Measurements from ENCODE around the gene KDM3B. TPM values are rescaled to one million over a fixed set of nuclear protein-coding genes. Genes with fewer than 3 reads are reported as not detected.

The KDM3B gene
- total RNA-seq, 1 experiment from 2014 or later: 56.3 TPM

DNA sequence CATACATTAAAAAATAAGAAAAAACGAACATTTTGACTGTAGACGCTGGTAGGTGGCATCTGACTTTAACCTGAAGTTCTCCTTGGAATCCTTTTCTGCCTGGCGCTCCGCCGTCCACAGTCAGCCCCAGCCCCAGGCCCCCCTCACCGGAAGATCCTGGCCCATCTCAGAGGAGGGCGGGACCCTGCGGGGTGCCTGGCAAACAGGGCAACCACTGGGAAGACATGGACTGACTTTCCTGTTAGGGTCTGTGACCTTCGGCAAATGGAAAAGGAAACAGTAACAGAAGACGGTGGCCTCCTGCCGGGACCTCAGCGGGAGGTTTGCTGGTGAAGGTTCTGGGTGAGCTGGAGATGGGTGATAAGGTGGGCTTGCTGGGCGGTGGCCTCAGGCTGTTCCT is 101.1 kb downstream of the KDM3B start:
- Histone ChIP-seq H3K4me1 (ENCODE audit: low read length) (peaks cover 7% of the 10 kb centered on the region), H3K27me3 (ENCODE audit: low read length) (no peaks in the 10 kb centered on the region), H3K79me2 (ENCODE audit: low read length) (no peaks in the 10 kb centered on the region), H3K36me3 (ENCODE audit: insufficient read depth, low read length) (no peaks in the 10 kb centered on the region), H3K9me2 (replicated peaks; ENCODE audit: insufficient read depth, low read length) (no peaks in the 10 kb centered on the region), H2AFZ (ENCODE audit: low read length) (no peak overlapping the region), H3K4me3 (ENCODE audit: low read length) (no peak overlapping the region), H3K27ac (ENCODE audit: low read length) (no peak overlapping the region), H3K9ac (ENCODE audit: low read length) (no peak overlapping the region), H3K4me2 (ENCODE audit: low read depth, low read length, poor library complexity, severe bottlenecking) (no peak overlapping the region), H3K9me3 (ENCODE audit: low read length) (no peaks in the 10 kb centered on the region), H4K20me1 (ENCODE audit: insufficient read depth, low read depth, low read length) (no peaks in the 10 kb centered on the region)
- DNase-seq: peak; percentile 9

DNA sequence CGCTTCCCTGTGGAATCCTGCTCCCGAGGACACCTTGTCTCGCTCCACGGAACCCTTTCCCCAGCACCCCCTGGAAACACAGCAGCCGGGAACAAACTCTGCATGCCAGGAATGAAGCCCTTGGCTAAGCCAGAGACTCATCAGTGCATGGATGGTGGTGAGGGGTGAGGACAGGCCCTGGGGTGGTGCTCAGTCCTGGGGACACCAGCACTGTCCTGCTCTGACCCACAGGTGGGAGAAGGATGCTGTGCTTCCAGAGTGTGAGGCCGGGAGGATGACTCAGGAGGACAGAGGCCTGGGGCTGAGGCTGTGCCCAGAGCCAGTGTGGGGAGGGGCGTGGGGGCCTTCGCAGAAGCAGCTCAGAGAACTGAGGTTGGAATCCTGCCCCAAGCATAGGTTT is 101.6 kb downstream of the KDM3B start:
- no peak overlapping the region for H3K4me2 ChIP-seq (ENCODE audit: low read depth, low read length, poor library complexity, severe bottlenecking)
- H3K9ac ChIP-seq (ENCODE audit: low read length): no peak overlapping the region
- no peaks in the 10 kb centered on the region for H3K27me3 ChIP-seq (ENCODE audit: low read length)
- H3K9me3 ChIP-seq (ENCODE audit: low read length): no peaks in the 10 kb centered on the region
- no peaks in the 10 kb centered on the region for H3K9me2 ChIP-seq (replicated peaks; ENCODE audit: insufficient read depth, low read length)
- no peak overlapping the region for H3K27ac ChIP-seq (ENCODE audit: low read length)
- H3K4me3 ChIP-seq (ENCODE audit: low read length): no peak overlapping the region
- no peaks in the 10 kb centered on the region for H4K20me1 ChIP-seq (ENCODE audit: insufficient read depth, low read depth, low read length)
- H3K36me3 ChIP-seq (ENCODE audit: insufficient read depth, low read length): no peaks in the 10 kb centered on the region
- no peaks in the 10 kb centered on the region for H3K79me2 ChIP-seq (ENCODE audit: low read length)
- peak; percentile 20 for DNase-seq
- no peak overlapping the region for H2AFZ ChIP-seq (ENCODE audit: low read length)
- peaks cover 7% of the 10 kb centered on the region for H3K4me1 ChIP-seq (ENCODE audit: low read length)

DNA sequence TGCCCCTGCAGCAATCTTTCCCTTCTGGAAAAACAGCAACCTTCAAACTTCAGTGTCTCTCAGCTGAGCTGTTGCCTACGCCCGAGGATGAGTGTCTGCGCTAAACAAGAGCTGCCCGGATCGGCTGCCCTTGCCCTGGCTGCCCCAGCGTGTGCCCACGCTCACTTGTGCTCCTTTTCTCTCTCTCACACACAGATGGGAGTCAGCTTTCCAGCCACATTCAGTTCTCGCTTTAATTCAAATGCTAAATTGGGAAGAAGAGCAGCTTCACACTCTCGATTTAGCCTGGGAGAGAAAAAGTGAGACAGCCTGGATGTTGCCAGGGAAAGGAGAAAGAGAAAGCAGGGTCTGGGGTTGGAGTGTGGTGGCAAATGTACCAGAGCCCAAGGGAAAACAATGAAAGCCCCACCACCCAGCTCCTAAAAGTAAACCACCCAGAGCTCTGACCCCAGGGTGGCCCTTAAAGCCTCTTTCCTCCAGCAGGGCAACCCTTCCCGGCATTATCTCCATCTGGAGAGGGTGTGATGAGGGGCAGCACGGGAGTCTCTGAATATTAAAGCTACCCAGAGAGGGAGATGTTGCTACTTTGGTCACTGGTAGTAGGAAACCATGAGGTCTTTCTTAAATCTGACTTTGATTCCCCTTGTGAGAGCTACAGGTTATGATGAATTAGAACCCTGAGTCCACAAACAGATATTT is 102.9 kb downstream of the KDM3B start:
- no peaks in the 10 kb centered on the region for H3K36me3 ChIP-seq (ENCODE audit: insufficient read depth, low read length)
- H3K27me3 ChIP-seq (ENCODE audit: low read length): no peaks in the 10 kb centered on the region
- no peaks in the 10 kb centered on the region for H4K20me1 ChIP-seq (ENCODE audit: insufficient read depth, low read depth, low read length)
- H3K4me2 ChIP-seq (ENCODE audit: low read depth, low read length, poor library complexity, severe bottlenecking): no peak overlapping the region
- no peaks in the 10 kb centered on the region for H3K9me2 ChIP-seq (replicated peaks; ENCODE audit: insufficient read depth, low read length)
- no peak overlapping the region for H3K9ac ChIP-seq (ENCODE audit: low read length)
- no peak overlapping the region for H2AFZ ChIP-seq (ENCODE audit: low read length)
- H3K4me3 ChIP-seq (ENCODE audit: low read length): no peak overlapping the region
- no peaks in the 10 kb centered on the region for H3K79me2 ChIP-seq (ENCODE audit: low read length)
- H3K9me3 ChIP-seq (ENCODE audit: low read length): no peaks in the 10 kb centered on the region
- H3K4me1 ChIP-seq (ENCODE audit: low read length): no peaks in the 10 kb centered on the region
- no peak overlapping the region for H3K27ac ChIP-seq (ENCODE audit: low read length)
- peak; percentile 12 for DNase-seq

DNA sequence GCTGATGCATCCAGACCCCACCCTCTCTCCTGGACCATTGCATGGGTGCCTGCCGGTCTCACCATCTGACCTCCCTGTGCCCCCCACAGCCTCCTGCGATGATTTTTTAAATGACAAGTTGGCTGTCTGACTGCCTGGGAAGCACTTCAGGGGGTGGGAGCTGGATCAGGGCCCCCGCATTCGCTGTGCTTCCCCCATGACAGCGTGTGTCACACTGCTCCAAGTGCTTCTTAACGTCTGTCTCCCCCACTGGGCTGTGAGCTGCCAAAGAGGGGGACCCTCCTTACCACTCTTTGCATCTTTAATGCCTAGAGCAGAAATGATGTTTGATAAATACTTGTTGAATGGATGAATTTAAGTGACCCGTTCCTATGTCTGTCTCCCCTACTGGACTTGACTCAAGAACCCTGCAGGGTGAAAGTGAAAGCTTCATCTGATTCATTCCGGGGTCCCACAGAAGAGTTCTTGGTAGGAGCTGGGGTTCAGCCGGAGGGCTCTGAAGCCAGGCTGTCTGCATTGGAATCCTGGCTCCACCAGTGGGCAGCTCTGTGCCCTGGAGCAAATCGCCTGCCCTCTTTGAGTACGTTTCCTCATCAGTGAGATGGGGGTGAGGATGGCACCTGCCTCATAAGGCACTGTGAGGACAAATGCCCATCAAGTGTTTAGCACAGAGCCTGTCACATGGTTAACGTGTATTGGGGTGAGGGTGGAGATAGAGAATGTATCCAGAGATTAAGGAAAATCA is 105.2 kb downstream of the KDM3B start:
- H3K9me3 ChIP-seq (ENCODE audit: low read length): no peaks in the 10 kb centered on the region
- H3K9ac ChIP-seq (ENCODE audit: low read length): no peak overlapping the region
- H3K9me2 ChIP-seq (replicated peaks; ENCODE audit: insufficient read depth, low read length): no peaks in the 10 kb centered on the region
- H3K79me2 ChIP-seq (ENCODE audit: low read length): no peaks in the 10 kb centered on the region
- no peak overlapping the region for H3K4me2 ChIP-seq (ENCODE audit: low read depth, low read length, poor library complexity, severe bottlenecking)
- peak; percentile 43 for DNase-seq
- no peak overlapping the region for H3K4me3 ChIP-seq (ENCODE audit: low read length)
- H3K27ac ChIP-seq (ENCODE audit: low read length): no peak overlapping the region
- H2AFZ ChIP-seq (ENCODE audit: low read length): no peak overlapping the region
- H4K20me1 ChIP-seq (ENCODE audit: insufficient read depth, low read depth, low read length): no peaks in the 10 kb centered on the region
- H3K36me3 ChIP-seq (ENCODE audit: insufficient read depth, low read length): no peaks in the 10 kb centered on the region
- H3K27me3 ChIP-seq (ENCODE audit: low read length): no peaks in the 10 kb centered on the region
- peaks cover 2% of the 10 kb centered on the region; the same call in 1 of the 2 replicates for H3K4me1 ChIP-seq (ENCODE audit: low read length)

DNA sequence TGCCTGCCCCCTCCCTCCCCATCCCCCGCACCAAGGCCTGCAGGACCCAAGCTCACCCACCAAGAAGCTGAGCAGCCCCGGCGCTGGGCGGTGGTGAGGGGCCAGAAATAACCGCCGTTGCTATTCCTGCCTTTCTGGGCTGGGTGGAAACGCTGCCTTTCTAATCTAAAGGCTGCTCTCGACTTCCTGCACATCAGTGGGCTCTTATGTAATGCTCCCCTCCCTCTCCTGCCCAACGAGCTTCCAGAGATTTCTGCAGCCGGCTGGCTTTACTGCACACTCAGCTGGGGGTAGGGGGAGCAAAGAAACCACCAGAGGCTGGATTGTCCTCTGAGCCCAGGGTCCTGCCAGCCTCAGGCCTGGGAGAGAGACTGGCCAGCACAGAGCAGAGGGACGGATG is 105.9 kb downstream of the KDM3B start:
- H3K27ac ChIP-seq (ENCODE audit: low read length): no peak overlapping the region
- no peaks in the 10 kb centered on the region for H3K79me2 ChIP-seq (ENCODE audit: low read length)
- H3K4me2 ChIP-seq (ENCODE audit: low read depth, low read length, poor library complexity, severe bottlenecking): no peak overlapping the region
- no peaks in the 10 kb centered on the region for H3K36me3 ChIP-seq (ENCODE audit: insufficient read depth, low read length)
- no peaks in the 10 kb centered on the region for H3K27me3 ChIP-seq (ENCODE audit: low read length)
- H3K9me3 ChIP-seq (ENCODE audit: low read length): no peaks in the 10 kb centered on the region
- no peak overlapping the region for H3K4me3 ChIP-seq (ENCODE audit: low read length)
- H4K20me1 ChIP-seq (ENCODE audit: insufficient read depth, low read depth, low read length): no peaks in the 10 kb centered on the region
- no peaks in the 10 kb centered on the region for H3K9me2 ChIP-seq (replicated peaks; ENCODE audit: insufficient read depth, low read length)
- no peak overlapping the region for H2AFZ ChIP-seq (ENCODE audit: low read length)
- H3K9ac ChIP-seq (ENCODE audit: low read length): no peak overlapping the region
- peak; percentile 32 for DNase-seq
- H3K4me1 ChIP-seq (ENCODE audit: low read length): peaks cover 4% of the 10 kb centered on the region

DNA sequence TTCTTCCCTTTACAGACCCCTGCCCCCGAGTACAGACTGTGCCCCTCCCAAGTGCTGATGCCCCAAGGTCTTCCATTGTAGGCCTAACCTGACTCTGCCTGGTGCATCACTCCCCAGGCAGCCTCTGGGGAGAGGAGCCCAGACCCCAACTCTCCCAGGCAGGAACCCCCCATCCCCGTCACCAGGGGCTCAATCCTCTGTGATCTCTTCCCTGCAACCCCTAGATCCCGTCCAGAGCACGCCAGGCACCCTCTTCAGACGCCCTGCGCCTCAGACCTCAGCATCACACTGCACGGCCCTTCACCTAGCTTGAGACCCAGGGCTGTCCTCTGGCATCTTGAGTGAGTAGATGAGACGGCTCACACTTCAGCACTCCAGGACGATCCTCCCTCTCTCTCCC is 106.4 kb downstream of the KDM3B start:
- Histone ChIP-seq H3K4me3 (ENCODE audit: low read length) (no peak overlapping the region), H2AFZ (ENCODE audit: low read length) (no peak overlapping the region), H3K27ac (ENCODE audit: low read length) (no peak overlapping the region)

DNA sequence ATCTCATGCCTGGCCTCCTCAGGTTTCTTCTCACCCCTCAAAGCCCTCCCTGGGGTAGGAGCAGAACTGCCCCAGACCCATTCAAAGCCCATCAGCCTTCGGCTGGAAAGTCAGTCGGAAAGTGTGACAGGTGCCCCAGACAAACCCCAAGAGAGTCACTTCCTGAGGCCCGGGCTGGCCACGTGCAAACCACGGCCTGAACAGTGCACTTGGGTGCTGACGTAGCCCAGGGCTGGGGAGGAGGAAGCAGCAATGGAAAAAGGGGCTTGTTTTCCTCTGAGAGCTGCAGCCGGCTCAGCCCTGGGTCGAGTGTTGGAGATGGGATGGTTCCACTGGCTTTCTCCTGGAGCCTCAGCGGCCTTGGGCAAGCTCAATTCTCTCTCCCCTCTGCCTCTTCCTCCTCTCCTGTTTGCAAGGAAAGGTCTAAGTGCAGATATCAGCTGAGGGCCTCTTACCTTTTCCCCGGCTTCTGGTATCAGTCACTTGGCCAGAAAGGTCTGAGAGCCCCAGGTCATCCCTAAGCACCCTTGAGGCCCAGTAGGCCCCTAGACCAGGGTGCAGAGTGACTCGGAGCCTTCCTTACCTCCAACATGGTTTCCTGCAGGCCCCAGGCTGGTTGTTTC is 106.9 kb downstream of the KDM3B start:
- H3K9me3 ChIP-seq (ENCODE audit: low read length): no peaks in the 10 kb centered on the region
- H3K9ac ChIP-seq (ENCODE audit: low read length): 0 out of 2 replicates have a peak overlapping the region, but pooled peaks have one; percentile 13
- no peak overlapping the region for H3K27ac ChIP-seq (ENCODE audit: low read length)

More for the DNA sequence above, 106.4 kb downstream of the KDM3B start:
- Histone ChIP-seq H3K9ac (ENCODE audit: low read length) (0 out of 2 replicates have a peak overlapping the region, but pooled peaks have one; percentile 13), H3K27me3 (ENCODE audit: low read length) (no peaks in the 10 kb centered on the region), H3K79me2 (ENCODE audit: low read length) (no peaks in the 10 kb centered on the region), H3K4me1 (ENCODE audit: low read length) (peaks cover 9% of the 10 kb centered on the region), H3K36me3 (ENCODE audit: insufficient read depth, low read length) (no peaks in the 10 kb centered on the region), H3K4me2 (ENCODE audit: low read depth, low read length, poor library complexity, severe bottlenecking) (no peak overlapping the region), H3K9me3 (ENCODE audit: low read length) (no peaks in the 10 kb centered on the region), H4K20me1 (ENCODE audit: insufficient read depth, low read depth, low read length) (no peaks in the 10 kb centered on the region), H3K9me2 (replicated peaks; ENCODE audit: insufficient read depth, low read length) (no peaks in the 10 kb centered on the region)
- DNase-seq: no peak

DNA sequence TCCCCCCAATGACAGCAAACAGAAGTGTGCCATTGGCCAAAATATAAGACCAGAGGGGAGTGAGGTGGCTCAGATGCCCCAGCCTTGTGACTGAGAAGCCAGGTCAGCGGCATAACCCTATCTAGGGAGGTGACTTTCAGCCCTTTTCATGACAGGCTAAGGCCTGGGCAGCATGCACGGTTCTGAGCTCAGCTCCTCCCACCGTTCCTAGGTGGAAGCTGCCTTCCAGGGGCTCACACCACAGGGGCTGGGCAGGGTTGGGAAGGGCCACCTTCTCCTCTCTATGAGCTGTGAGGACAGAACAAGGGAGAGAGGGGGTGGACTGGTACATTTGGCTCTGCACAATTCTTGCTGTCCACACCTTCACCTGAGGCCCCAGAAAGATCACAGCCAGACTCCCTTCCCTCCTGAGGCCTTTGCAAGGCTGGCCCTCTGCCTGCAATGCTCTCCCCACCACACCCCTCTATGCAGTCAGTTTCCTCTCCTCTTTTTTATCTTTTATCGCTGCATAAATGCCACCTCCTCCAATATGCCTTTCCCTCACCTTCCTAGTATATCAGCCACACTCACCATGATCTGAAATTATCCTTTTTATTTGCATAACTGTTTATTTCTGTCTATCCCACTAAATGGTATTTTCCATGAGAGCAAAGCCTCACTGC is 107.7 kb downstream of the KDM3B start:
- Histone ChIP-seq H2AFZ (ENCODE audit: low read length) (no peak overlapping the region), H3K27ac (ENCODE audit: low read length) (no peak overlapping the region), H3K9me2 (replicated peaks; ENCODE audit: insufficient read depth, low read length) (no peaks in the 10 kb centered on the region), H3K9me3 (ENCODE audit: low read length) (no peaks in the 10 kb centered on the region), H3K36me3 (ENCODE audit: insufficient read depth, low read length) (no peaks in the 10 kb centered on the region), H3K4me3 (ENCODE audit: low read length) (no peak overlapping the region), H3K27me3 (ENCODE audit: low read length) (no peaks in the 10 kb centered on the region), H3K4me2 (ENCODE audit: low read depth, low read length, poor library complexity, severe bottlenecking) (no peak overlapping the region), H3K79me2 (ENCODE audit: low read length) (no peaks in the 10 kb centered on the region), H3K9ac (ENCODE audit: low read length) (no peak overlapping the region), H4K20me1 (ENCODE audit: insufficient read depth, low read depth, low read length) (no peaks in the 10 kb centered on the region), H3K4me1 (ENCODE audit: low read length) (peaks cover 12% of the 10 kb centered on the region)
- DNase-seq: no peak

More for the DNA sequence above, 106.9 kb downstream of the KDM3B start:
- DNase-seq: no peak
- Histone ChIP-seq H2AFZ (ENCODE audit: low read length) (no peak overlapping the region), H3K4me3 (ENCODE audit: low read length) (no peak overlapping the region), H3K4me1 (ENCODE audit: low read length) (peaks cover 12% of the 10 kb centered on the region), H3K36me3 (ENCODE audit: insufficient read depth, low read length) (no peaks in the 10 kb centered on the region), H3K4me2 (ENCODE audit: low read depth, low read length, poor library complexity, severe bottlenecking) (no peak overlapping the region), H3K9me2 (replicated peaks; ENCODE audit: insufficient read depth, low read length) (no peaks in the 10 kb centered on the region), H3K27me3 (ENCODE audit: low read length) (no peaks in the 10 kb centered on the region), H3K79me2 (ENCODE audit: low read length) (no peaks in the 10 kb centered on the region), H4K20me1 (ENCODE audit: insufficient read depth, low read depth, low read length) (no peaks in the 10 kb centered on the region)

Data from Karpas-422 (cell line).